Body of pancreas (tissue), 4 donors: ENCODE measurements around the gene ZNF592.

Source experiments
- POLR2A ChIP-seq, 3 donors: fragments of 450-650 bp; IDR thresholded peaks; one replicate each; pipeline ENCODE4 v1.6.1; 2016; ENCODE audit warnings: antibody characterized with exemption in 3 of 3, mild to moderate bottlenecking in 2 of 3
- TF ChIP-seq, protein P1 (sequence below), 7 experiments: fragments of 450-650 bp in 4 of 7; fragments of 200-600 bp in 3 of 7; sonication (generic) in 3 of 7; IDR thresholded peaks; one replicate each; pipeline ENCODE4 v1.5.1; 2016 to 2019; ENCODE audit warnings: antibody characterized with exemption in 7 of 7

DNA sequence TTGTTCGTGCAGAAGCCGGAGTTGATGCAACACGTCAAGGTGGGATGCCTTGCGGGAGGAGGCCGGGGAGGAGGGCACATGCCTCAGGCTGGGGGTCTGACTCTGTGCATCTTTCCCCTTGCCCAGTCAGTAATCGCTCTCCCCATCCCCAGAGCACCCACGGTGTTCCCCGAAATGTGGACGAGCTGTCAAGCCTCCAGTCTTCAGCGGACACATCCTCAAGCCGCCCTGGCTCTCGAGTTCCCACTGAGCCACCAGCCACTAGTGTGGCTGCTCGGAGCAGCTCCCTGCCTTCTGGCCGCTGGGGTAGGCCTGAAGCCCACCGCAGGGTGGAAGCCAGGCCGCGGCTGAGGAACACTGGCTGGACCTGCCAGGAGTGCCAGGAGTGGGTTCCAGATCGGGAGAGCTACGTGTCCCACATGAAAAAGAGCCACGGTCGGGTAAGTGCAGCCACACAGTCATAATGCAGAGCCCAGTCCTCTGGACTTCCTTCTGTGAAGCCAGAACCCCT lies 50.1 kb downstream of the ZNF592 start:
- no peak for TF ChIP-seq POLR2A (IDR thresholded peaks at IDR 0.05)
- TF ChIP-seq, protein P1, sequence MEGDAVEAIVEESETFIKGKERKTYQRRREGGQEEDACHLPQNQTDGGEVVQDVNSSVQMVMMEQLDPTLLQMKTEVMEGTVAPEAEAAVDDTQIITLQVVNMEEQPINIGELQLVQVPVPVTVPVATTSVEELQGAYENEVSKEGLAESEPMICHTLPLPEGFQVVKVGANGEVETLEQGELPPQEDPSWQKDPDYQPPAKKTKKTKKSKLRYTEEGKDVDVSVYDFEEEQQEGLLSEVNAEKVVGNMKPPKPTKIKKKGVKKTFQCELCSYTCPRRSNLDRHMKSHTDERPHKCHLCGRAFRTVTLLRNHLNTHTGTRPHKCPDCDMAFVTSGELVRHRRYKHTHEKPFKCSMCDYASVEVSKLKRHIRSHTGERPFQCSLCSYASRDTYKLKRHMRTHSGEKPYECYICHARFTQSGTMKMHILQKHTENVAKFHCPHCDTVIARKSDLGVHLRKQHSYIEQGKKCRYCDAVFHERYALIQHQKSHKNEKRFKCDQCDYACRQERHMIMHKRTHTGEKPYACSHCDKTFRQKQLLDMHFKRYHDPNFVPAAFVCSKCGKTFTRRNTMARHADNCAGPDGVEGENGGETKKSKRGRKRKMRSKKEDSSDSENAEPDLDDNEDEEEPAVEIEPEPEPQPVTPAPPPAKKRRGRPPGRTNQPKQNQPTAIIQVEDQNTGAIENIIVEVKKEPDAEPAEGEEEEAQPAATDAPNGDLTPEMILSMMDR (IDR thresholded peaks at IDR 0.05): no peak
